SK-N-SH (cell line): ENCODE measurements around the gene COG3. TPM values are rescaled to one million over a fixed set of nuclear protein-coding genes. Genes with fewer than 3 reads are reported as not detected.

ENCODE experiments used
- CTCF ChIA-PET: fragments of 300-600, 350-600 bp; formaldehyde crosslinking; extraction: SDS; loops from one replicate; lab custom pipeline; 2021; lab: Yijun Ruan, JAX
- POLR2A ChIA-PET: fragments of 350-600 bp; sonication (Branson Sonifier 250); formaldehyde crosslinking; extraction: SDS; loops from one replicate; lab custom pipeline; 2020; ENCODE audit warnings: antibody characterized with exemption, inconsistent platforms; lab: Yijun Ruan, JAX
- DNase-seq: peaks from one replicate; pipeline ENCODE4 v3.0.0; 2012
- H2AFZ ChIP-seq: fragments of 200-600 bp; sonication (generic); 2 replicates; pipeline ENCODE4 v1.8.1; 2016; ENCODE audit warnings: antibody characterized with exemption, mild to moderate bottlenecking, low read depth
- H3F3A ChIP-seq: fragments of 200-600 bp; sonication (generic); replicated peaks from 2 replicates; pipeline ENCODE3; 2016; ENCODE audit warnings: antibody characterized with exemption, mild to moderate bottlenecking; ENCODE audit not compliant: insufficient read depth
- H3K27ac ChIP-seq, 2 experiments: fragments of 200-500 bp in 1 of 2; fragments of 200-600 bp in 1 of 2; sonication (Bioruptor generic) in 1 of 2; sonication (generic), shearing (Covaris generic) in 1 of 2; 2 replicates each; pipeline versions ENCODE4 v1.5.1 to v1.6.1; 2014 to 2016; ENCODE audit warnings: low read depth in 2 of 2, inconsistent platforms in 1 of 2, low read length in 1 of 2, mild to moderate bottlenecking in 1 of 2, mixed read lengths in 1 of 2
- H3K27me3 ChIP-seq: fragments of 200-600 bp; sonication (generic), shearing (Covaris generic); 2 replicates; pipeline ENCODE4 v1.6.1; 2016; ENCODE audit warnings: mixed run types; ENCODE audit not compliant: insufficient read depth
- H3K36me3 ChIP-seq, 2 experiments: fragments of 200-500 bp in 1 of 2; fragments of 200-600 bp in 1 of 2; sonication (Bioruptor generic) in 1 of 2; sonication (generic) in 1 of 2; replicated peaks in 1 of 2; 2 replicates each; pipeline versions ENCODE3 to v1.5.1; 2014 to 2016; ENCODE audit warnings: low read length in 1 of 2, mild to moderate bottlenecking in 1 of 2; ENCODE audit not compliant: insufficient read depth in 2 of 2, control insufficient read depth in 1 of 2
- H3K4me1 ChIP-seq, 2 experiments: fragments of 200-500 bp in 1 of 2; fragments of 200-600 bp in 1 of 2; sonication (Bioruptor generic) in 1 of 2; sonication (generic), shearing (Covaris generic) in 1 of 2; 2 replicates each; pipeline versions ENCODE4 v1.5.1 to v1.6.1; 2014 to 2016; ENCODE audit warnings: low read depth in 1 of 2, low read length in 1 of 2, mixed run types in 1 of 2; ENCODE audit not compliant: insufficient read depth in 2 of 2, control insufficient read depth in 1 of 2
- H3K4me2 ChIP-seq: fragments of 200-600 bp; sonication (generic), shearing (Covaris generic); 2 replicates; pipeline ENCODE4 v1.6.1; 2017; ENCODE audit warnings: mixed run types
- H3K4me3 ChIP-seq, 2 experiments: fragments of 200-500 bp in 1 of 2; fragments of 200-600 bp in 1 of 2; sonication (Bioruptor generic) in 1 of 2; sonication (generic), shearing (Covaris generic) in 1 of 2; 2 replicates each; pipeline versions ENCODE4 v1.5.1 to v1.8.1; 2014 to 2016; ENCODE audit warnings: low read depth in 2 of 2, inconsistent platforms in 1 of 2, low read length in 1 of 2, mild to moderate bottlenecking in 1 of 2, mixed read lengths in 1 of 2, moderate library complexity in 1 of 2
- H3K79me2 ChIP-seq: fragments of 200-600 bp; sonication (generic); 2 replicates; pipeline ENCODE4 v1.8.1; 2017; ENCODE audit warnings: mild to moderate bottlenecking; ENCODE audit not compliant: insufficient read depth
- H3K9ac ChIP-seq: fragments of 200-600 bp; sonication (generic); 2 replicates; pipeline ENCODE4 v1.6.1; 2017; ENCODE audit warnings: mixed run types
- H3K9me2 ChIP-seq: fragments of 200-600 bp; sonication (generic); 2 replicates; pipeline ENCODE4 v1.6.1; 2017; ENCODE audit warnings: mixed run types
- H3K9me3 ChIP-seq: fragments of 200-600 bp; sonication (generic); 2 replicates; pipeline ENCODE4 v1.6.1; 2017; ENCODE audit warnings: mixed run types, mild to moderate bottlenecking, moderate library complexity
- H4K20me1 ChIP-seq: fragments of 200-600 bp; sonication (generic); 2 replicates; pipeline ENCODE4 v1.6.1; 2017; ENCODE audit warnings: mild to moderate bottlenecking, mixed run types; ENCODE audit not compliant: insufficient read depth
- CHD2 ChIP-seq: fragments of 150-350 bp; IDR thresholded peaks from 2 replicates; pipeline ENCODE4 v1.6.1; 2018; ENCODE audit warnings: low read length; ENCODE audit not compliant: partially characterized antibody
- ELF1 ChIP-seq: IDR thresholded peaks from 2 replicates; pipeline ENCODE4 v1.4.0; 2012
- EZH2phosphoT487 ChIP-seq: fragments of 200-600 bp; sonication (generic); IDR thresholded peaks from 2 replicates; pipeline ENCODE4 v1.6.1; 2017; ENCODE audit warnings: low read depth, mixed run types, mild to moderate bottlenecking, antibody characterized with exemption, moderate library complexity, borderline replicate concordance
- FOSL2 ChIP-seq: IDR thresholded peaks from 2 replicates; pipeline ENCODE4 v1.4.0; 2012; ENCODE audit warnings: low read depth, mild to moderate bottlenecking, moderate library complexity, borderline replicate concordance
- FOXJ3 ChIP-seq: sonication (generic); formaldehyde crosslinking; IDR thresholded peaks from 2 replicates; pipeline ENCODE4 v1.5.1; 2020; ENCODE audit warnings: mild to moderate bottlenecking, missing genetic modification reagents
- FOXM1 ChIP-seq: IDR thresholded peaks from 2 replicates; pipeline ENCODE4 v1.4.0; 2012; ENCODE audit warnings: low read depth, mild to moderate bottlenecking
- GATA2 ChIP-seq: sonication (generic); formaldehyde crosslinking; IDR thresholded peaks from 2 replicates; pipeline ENCODE4 v1.5.0; 2020; ENCODE audit warnings: mild to moderate bottlenecking, missing genetic modification reagents
- JUND ChIP-seq: IDR thresholded peaks from 2 replicates; pipeline ENCODE4 v1.4.0; 2012
- NRF1 ChIP-seq: IDR thresholded peaks from 2 replicates; pipeline ENCODE4 v1.6.1; 2012; ENCODE audit warnings: low read depth, mild to moderate bottlenecking, low read length
- POLR2AphosphoS5 ChIP-seq: IDR thresholded peaks from 2 replicates; pipeline ENCODE4 v1.6.1; 2012; ENCODE audit warnings: low read depth, low read length
- RAD21 ChIP-seq: IDR thresholded peaks from 2 replicates; pipeline ENCODE4 v1.6.1; 2012; ENCODE audit warnings: mild to moderate bottlenecking, low read length
- RXRA ChIP-seq: IDR thresholded peaks from 2 replicates; pipeline ENCODE4 v1.4.0; 2012; ENCODE audit warnings: low read depth, mild to moderate bottlenecking, borderline replicate concordance
- SIN3A ChIP-seq: IDR thresholded peaks from 2 replicates; pipeline ENCODE4 v1.6.1; 2012; ENCODE audit warnings: low read depth, mild to moderate bottlenecking, low read length, moderate library complexity, borderline replicate concordance
- TAF1 ChIP-seq: IDR thresholded peaks from 2 replicates; pipeline ENCODE4 v1.6.1; 2012; ENCODE audit warnings: low read depth, mild to moderate bottlenecking, low read length, moderate library complexity, borderline replicate concordance
- TEAD4 ChIP-seq: IDR thresholded peaks from 2 replicates; pipeline ENCODE4 v1.4.0; 2012; ENCODE audit warnings: mild to moderate bottlenecking, borderline replicate concordance; ENCODE audit not compliant: insufficient read depth
- WGBS: methylation state at CpG from one replicate; pipeline ENCODE4 v1.1.6; 2017; ENCODE audit warnings: low lambda C conversion rate; 5-methylcytosine and 5-hydroxymethylcytosine counted together
- polyA plus RNA-seq, 3 experiments: library from polyadenylated mRNA; depleted of rRNA; stranded (reverse); fragments of >200 nt; gene quantifications; 2 replicates each; pipeline ENCODE4 v1.2.3, GENCODE V29; 2012
- TF ChIP-seq, protein P1 (sequence below): IDR thresholded peaks from 2 replicates; pipeline ENCODE4 v1.4.0; 2012; ENCODE audit warnings: low read depth, borderline replicate concordance
- TF ChIP-seq, protein P2 (sequence below): fragments of 150-350 bp; IDR thresholded peaks from 2 replicates; pipeline ENCODE4 v1.6.1; 2016; ENCODE audit warnings: mild to moderate bottlenecking, low read depth, low read length
- TF ChIP-seq, protein P3 (sequence below): IDR thresholded peaks from 2 replicates; pipeline ENCODE4 v1.4.0; 2012; ENCODE audit warnings: low read depth

COG3 gene
- polyA plus RNA-seq, 1 of the 3 experiments (the other 2 are of a cell fraction) = 25.6 TPM

DNA sequence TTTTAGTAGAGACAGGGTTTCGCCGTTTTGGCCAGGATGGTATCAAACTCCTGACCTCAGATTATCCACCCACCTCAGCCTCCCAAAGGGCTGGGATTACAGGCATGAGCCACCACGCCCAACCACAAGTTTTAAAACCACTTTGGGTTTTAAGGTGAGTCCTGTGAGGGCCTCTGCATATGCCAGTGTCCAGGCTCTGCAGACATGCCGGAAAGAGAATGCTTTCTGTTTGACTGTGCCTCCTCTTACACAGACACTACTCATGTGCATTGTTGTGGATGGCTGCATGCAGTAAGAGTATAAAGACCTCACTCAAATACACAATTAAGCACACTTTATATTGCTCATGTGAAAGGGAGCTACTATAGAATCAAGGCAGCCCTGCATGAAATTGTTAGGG, 25.7 kb upstream of the COG3 start:
- H3K27ac ChIP-seq = no peak overlapping the region
- H3K9me2 ChIP-seq = no peaks in the 10 kb centered on the region
- peaks cover 0 to 5% of the 10 kb centered on the region in 2 experiments; a peak in 1 of 4 replicates for H3K4me1 ChIP-seq
- H3K79me2 ChIP-seq = no peaks in the 10 kb centered on the region
- CTCF ChIA-PET = no interaction called here
- no peaks in the 10 kb centered on the region for H3K27me3 ChIP-seq
- no peak overlapping the region for H3K4me3 ChIP-seq
- no peak overlapping the region for H3K4me2 ChIP-seq
- no peaks in the 10 kb centered on the region for H4K20me1 ChIP-seq
- H3K9ac ChIP-seq = no peak overlapping the region
- POLR2A ChIA-PET = no interaction called here
- 90% methylated on average over 3 of the region's 4 CpGs for WGBS
- H3K9me3 ChIP-seq = no peaks in the 10 kb centered on the region
- peaks cover 10% of the 10 kb centered on the region for H3F3A ChIP-seq
- H2AFZ ChIP-seq = no peak overlapping the region
- TF ChIP-seq SIN3A (no peak), EZH2phosphoT487 (no peak), JUND (no peak), FOSL2 (no peak), FOXM1 (no peak), FOXJ3 (CRISPR knock-in tag) (no peak), TAF1 (no peak), NRF1 (no peak), RXRA (no peak), GATA2 (CRISPR knock-in tag) (no peak), TEAD4 (no peak), CHD2 (no peak), ELF1 (no peak), POLR2AphosphoS5 (no peak), RAD21 (no peak)
- TF ChIP-seq, protein P1, sequence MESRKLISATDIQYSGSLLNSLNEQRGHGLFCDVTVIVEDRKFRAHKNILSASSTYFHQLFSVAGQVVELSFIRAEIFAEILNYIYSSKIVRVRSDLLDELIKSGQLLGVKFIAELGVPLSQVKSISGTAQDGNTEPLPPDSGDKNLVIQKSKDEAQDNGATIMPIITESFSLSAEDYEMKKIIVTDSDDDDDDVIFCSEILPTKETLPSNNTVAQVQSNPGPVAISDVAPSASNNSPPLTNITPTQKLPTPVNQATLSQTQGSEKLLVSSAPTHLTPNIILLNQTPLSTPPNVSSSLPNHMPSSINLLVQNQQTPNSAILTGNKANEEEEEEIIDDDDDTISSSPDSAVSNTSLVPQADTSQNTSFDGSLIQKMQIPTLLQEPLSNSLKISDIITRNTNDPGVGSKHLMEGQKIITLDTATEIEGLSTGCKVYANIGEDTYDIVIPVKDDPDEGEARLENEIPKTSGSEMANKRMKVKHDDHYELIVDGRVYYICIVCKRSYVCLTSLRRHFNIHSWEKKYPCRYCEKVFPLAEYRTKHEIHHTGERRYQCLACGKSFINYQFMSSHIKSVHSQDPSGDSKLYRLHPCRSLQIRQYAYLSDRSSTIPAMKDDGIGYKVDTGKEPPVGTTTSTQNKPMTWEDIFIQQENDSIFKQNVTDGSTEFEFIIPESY = no peak
- TF ChIP-seq, protein P2, sequence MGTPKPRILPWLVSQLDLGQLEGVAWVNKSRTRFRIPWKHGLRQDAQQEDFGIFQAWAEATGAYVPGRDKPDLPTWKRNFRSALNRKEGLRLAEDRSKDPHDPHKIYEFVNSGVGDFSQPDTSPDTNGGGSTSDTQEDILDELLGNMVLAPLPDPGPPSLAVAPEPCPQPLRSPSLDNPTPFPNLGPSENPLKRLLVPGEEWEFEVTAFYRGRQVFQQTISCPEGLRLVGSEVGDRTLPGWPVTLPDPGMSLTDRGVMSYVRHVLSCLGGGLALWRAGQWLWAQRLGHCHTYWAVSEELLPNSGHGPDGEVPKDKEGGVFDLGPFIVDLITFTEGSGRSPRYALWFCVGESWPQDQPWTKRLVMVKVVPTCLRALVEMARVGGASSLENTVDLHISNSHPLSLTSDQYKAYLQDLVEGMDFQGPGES = no peak
- TF ChIP-seq, protein P3, sequence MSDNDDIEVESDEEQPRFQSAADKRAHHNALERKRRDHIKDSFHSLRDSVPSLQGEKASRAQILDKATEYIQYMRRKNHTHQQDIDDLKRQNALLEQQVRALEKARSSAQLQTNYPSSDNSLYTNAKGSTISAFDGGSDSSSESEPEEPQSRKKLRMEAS = no peak
- no peaks in the 10 kb centered on the region for H3K36me3 ChIP-seq
- no peak for DNase-seq
